K562 treated with DMSO at 1 percent for 12 hours (cell line): ENCODE results near the gene KNG1. TPM values are rescaled to one million over a fixed set of nuclear protein-coding genes. Genes with fewer than 3 reads are reported as not detected.

ENCODE experiments used
- total RNA-seq: library from RNA; unstranded; fragments of 300-600 nt; gene quantifications from 2 replicates; pipeline ENCODE4 v1.2.3, GENCODE V29; 2022; ENCODE audit not compliant: insufficient read depth

The KNG1 gene
- not detected in 2 replicates for total RNA-seq

GRCh38 chr3:186717039-186717457 is at the start of gene KNG1:
TSS of gene KNG1 (plus strand) at chr3:186717359. CDS start at chr3:186717543, 184 bp downstream.

DNA sequence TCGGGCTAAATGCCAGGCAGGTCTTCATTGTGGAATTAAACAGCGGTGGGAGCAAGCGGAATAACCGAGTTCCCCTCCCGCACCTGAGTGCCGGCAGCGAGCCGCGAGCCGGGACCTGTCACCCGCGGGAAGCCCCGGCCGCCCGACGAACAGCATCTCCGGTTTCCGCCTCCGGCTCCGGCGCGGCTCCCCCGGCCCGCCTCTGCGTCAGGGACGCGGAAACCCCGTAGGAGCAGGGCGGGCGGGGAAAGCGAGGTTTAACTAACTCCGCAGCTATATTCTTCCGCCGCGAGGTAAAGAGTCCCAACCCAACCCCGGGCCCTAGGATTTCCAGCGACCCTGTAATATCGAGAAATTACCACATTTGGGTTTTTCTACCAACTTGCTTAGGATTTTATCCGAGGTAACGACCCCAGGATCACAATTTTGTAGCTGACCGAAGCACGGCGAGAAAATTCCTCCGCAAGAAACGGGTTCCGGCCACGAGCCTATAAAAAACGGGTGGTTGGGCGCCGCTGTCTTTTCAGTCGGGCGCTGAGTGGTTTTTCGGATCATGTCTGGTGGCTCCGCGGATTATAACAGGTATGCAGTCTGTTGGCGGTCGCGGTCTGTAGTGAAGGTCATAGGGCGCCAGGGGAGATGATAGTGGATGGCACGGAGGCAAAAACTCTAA is 66.0 kb downstream of the KNG1 start, which contains the start of gene EIF4A2:
Gene EIF4A2 (plus strand): TSS at position 520 of the 673 bp plus-strand sequence. CDS start 34 bp downstream, at position 554.

Other genes with a start within 250 kb of the KNG1 start
- gene CRYGS, start 173.0 kb upstream of the KNG1 start, total RNA-seq: 2.5 and 3.3 TPM in 2 replicates
- 7.3 and 17.2 TPM in 2 replicates for gene TBCCD1, start 150.0 kb upstream of the KNG1 start, total RNA-seq
- 49.8 and 104 TPM in 2 replicates for gene DNAJB11, start 146.6 kb upstream of the KNG1 start, total RNA-seq
- not detected in 2 replicates for gene AHSG, start 104.3 kb upstream of the KNG1 start, total RNA-seq
- gene FETUB, start 77.0 kb upstream of the KNG1 start, total RNA-seq: not detected in 2 replicates
- not detected in 2 replicates for gene HRG, start 51.3 kb upstream of the KNG1 start, total RNA-seq
- gene EIF4A2, start 66.2 kb downstream of the KNG1 start, total RNA-seq: 136 and 219 TPM in 2 replicates
- gene RFC4, start 89.1 kb downstream of the KNG1 start, total RNA-seq: 111 and 193 TPM in 2 replicates
- gene ADIPOQ, start 125.4 kb downstream of the KNG1 start, total RNA-seq: not detected in 2 replicates
- 19.3 and 50.2 TPM in 2 replicates for gene ST6GAL1, start 213.2 kb downstream of the KNG1 start, total RNA-seq